IMR-90 (cell line): ENCODE data around the gene DRAXIN. TPM values are rescaled to one million over a fixed set of nuclear protein-coding genes. Genes with fewer than 3 reads are reported as not detected.
A peak's percentile ranks its signal among the peaks of the same experiment; 100 is the strongest.

Experiments used
- ATAC-seq: fragments of 200-7000 bp; cut with Tn5 transposase; 2 replicates; pipeline ENCODE4 v1.9.1; 2020; ENCODE audit warnings: low read depth, mild to moderate bottlenecking, moderate library complexity
- BruUV-seq: library from RNA; stranded (reverse); fragments of 400-500 nt; replicated peaks from 2 replicates; lab custom pipeline; 2021; lab: Mats Ljungman, UMichigan
- CTCF ChIA-PET: fragments of 300-600 bp; formaldehyde crosslinking; extraction: SDS; loops from one replicate; lab custom pipeline; 2021; ENCODE audit warnings: antibody characterized with exemption; lab: Yijun Ruan, JAX
- POLR2A ChIA-PET: fragments of 300-600 bp; sonication (Branson Sonifier 250); formaldehyde crosslinking; loops from one replicate; lab custom pipeline; 2022; ENCODE audit warnings: antibody characterized with exemption; ENCODE audit not compliant: unreplicated experiment; lab: Charles Lee
- DNase-seq: peaks from one replicate; pipeline ENCODE4 v3.0.0; 2013
- H2AFZ ChIP-seq: replicated peaks from 2 replicates; pipeline ENCODE3; 2013; ENCODE audit warnings: low read length, mild to moderate bottlenecking; ENCODE audit not compliant: poor library complexity
- H2AK5ac ChIP-seq: 2 replicates; pipeline ENCODE4 v1.6.1; 2013; ENCODE audit warnings: low read depth, low read length, inconsistent platforms
- H2AK9ac ChIP-seq: replicated peaks from 2 replicates; pipeline ENCODE3; 2013; ENCODE audit warnings: mild to moderate bottlenecking, low read depth, low read length, moderate library complexity; ENCODE audit not compliant: poor library complexity
- H2BK120ac ChIP-seq: 2 replicates; pipeline ENCODE4 v1.6.1; 2013; ENCODE audit warnings: low read depth, low read length, inconsistent platforms
- H2BK15ac ChIP-seq: 3 replicates; pipeline ENCODE4 v1.6.1; 2013; ENCODE audit warnings: low read depth, low read length, inconsistent platforms
- H2BK20ac ChIP-seq: 2 replicates; pipeline ENCODE4 v1.6.1; 2013; ENCODE audit warnings: low read depth, mild to moderate bottlenecking, inconsistent platforms, low read length, moderate library complexity
- H2BK5ac ChIP-seq: 2 replicates; pipeline ENCODE4 v1.6.1; 2013; ENCODE audit warnings: mild to moderate bottlenecking, low read depth, low read length, inconsistent platforms; ENCODE audit not compliant: poor library complexity, severe bottlenecking
- H3K14ac ChIP-seq: replicated peaks from 2 replicates; pipeline ENCODE4 v1.6.1; 2013; ENCODE audit warnings: low read depth, low read length, inconsistent platforms
- H3K18ac ChIP-seq: 2 replicates; pipeline ENCODE4 v1.6.1; 2013; ENCODE audit warnings: low read depth, low read length, control low read depth
- H3K23ac ChIP-seq: 2 replicates; pipeline ENCODE4 v1.6.1; 2013; ENCODE audit warnings: low read depth, low read length, inconsistent platforms
- H3K27ac ChIP-seq: 2 replicates; pipeline ENCODE4 v1.5.1; 2013; ENCODE audit warnings: mild to moderate bottlenecking, control low read depth, low read length; ENCODE audit not compliant: insufficient read depth
- H3K27me3 ChIP-seq: 2 replicates; pipeline ENCODE4 v1.6.1; 2013; ENCODE audit warnings: low read length; ENCODE audit not compliant: control insufficient read depth, insufficient read depth
- H3K36me3 ChIP-seq: 2 replicates; pipeline ENCODE4 v1.6.1; 2013; ENCODE audit warnings: low read length, mixed read lengths; ENCODE audit not compliant: control insufficient read depth, insufficient read depth
- H3K4ac ChIP-seq: 2 replicates; pipeline ENCODE4 v1.6.1; 2013; ENCODE audit warnings: low read depth, low read length, inconsistent platforms
- H3K4me1 ChIP-seq: 2 replicates; pipeline ENCODE4 v1.6.1; 2013; ENCODE audit warnings: low read length, mixed read lengths; ENCODE audit not compliant: control insufficient read depth, insufficient read depth
- H3K4me2 ChIP-seq: 2 replicates; pipeline ENCODE4 v1.6.1; 2013; ENCODE audit warnings: low read depth, mild to moderate bottlenecking, control low read depth, low read length, moderate library complexity
- H3K4me3 ChIP-seq: 2 replicates; pipeline ENCODE4 v1.5.1; 2013; ENCODE audit warnings: low read depth, mild to moderate bottlenecking, control low read depth, low read length, moderate library complexity; ENCODE audit not compliant: insufficient read depth
- H3K56ac ChIP-seq: 2 replicates; pipeline ENCODE4 v1.6.1; 2013; ENCODE audit warnings: low read length, inconsistent platforms; ENCODE audit not compliant: insufficient read depth; ENCODE audit errors: extremely low read depth
- H3K79me1 ChIP-seq, 2 experiments: 2 replicates each; pipeline ENCODE4 v1.6.1; 2013; ENCODE audit warnings: low read length in 2 of 2, inconsistent platforms in 1 of 2, low read depth in 1 of 2
- H3K9ac ChIP-seq: 2 replicates; pipeline ENCODE4 v1.6.1; 2013; ENCODE audit warnings: low read depth, low read length, control low read depth
- H3K9me1 ChIP-seq: 2 replicates; pipeline ENCODE4 v1.6.1; 2013; ENCODE audit warnings: low read length, inconsistent platforms; ENCODE audit not compliant: insufficient read depth
- H3K9me3 ChIP-seq: 2 replicates; pipeline ENCODE4 v1.6.1; 2013; ENCODE audit warnings: low read length; ENCODE audit not compliant: control insufficient read depth, insufficient read depth
- H4K20me1 ChIP-seq: 2 replicates; pipeline ENCODE4 v1.6.1; 2013; ENCODE audit warnings: low read length, inconsistent platforms; ENCODE audit not compliant: insufficient read depth
- H4K5ac ChIP-seq: 2 replicates; pipeline ENCODE4 v1.6.1; 2013; ENCODE audit warnings: mild to moderate bottlenecking, low read depth, low read length, control low read depth
- H4K8ac ChIP-seq, 2 experiments: 2 replicates each; pipeline ENCODE4 v1.6.1; 2013; ENCODE audit warnings: low read depth in 2 of 2, low read length in 2 of 2, control low read depth in 1 of 2, inconsistent platforms in 1 of 2
- H4K91ac ChIP-seq: 2 replicates; pipeline ENCODE4 v1.6.1; 2013; ENCODE audit warnings: low read depth, low read length, inconsistent platforms; ENCODE audit not compliant: insufficient read depth
- MAZ ChIP-seq: IDR thresholded peaks from 2 replicates; pipeline ENCODE4 v1.6.1; 2012; ENCODE audit warnings: low read depth, mild to moderate bottlenecking, low read length, improper control_type of control experiment, moderate library complexity, borderline replicate concordance
- WGBS, 2 experiments: methylation state at CpG; one replicate each; pipeline versions ENCODE4 v1.1.5 to v1.1.7; 2013; ENCODE audit warnings: missing lambda C conversion rate in 2 of 2; ENCODE audit not compliant: insufficient read length in 1 of 2; ENCODE audit errors: extremely low coverage in 2 of 2; 5-methylcytosine and 5-hydroxymethylcytosine counted together
- dilution Hi-C: fragments of 300-500 bp; cut with HindIII; formaldehyde crosslinking; loops from one replicate; pipeline ENCODE4 v1.14.3; 2018; ENCODE audit warnings: low sequenced_read_pairs; ENCODE audit not compliant: unreplicated experiment
- in situ Hi-C: fragments of 300-500 bp; cut with MboI; formaldehyde crosslinking; loops from 3 replicates; pipeline ENCODE4 v1.14.3; 2019; ENCODE audit warnings: low sequenced_read_pairs, inconsistent platforms, mixed read lengths
- intact Hi-C: fragments of 100-400 bp; cut with micrococcal nuclease; formaldehyde crosslinking; loops from 2 replicates; pipeline ENCODE4 v1.10.0; 2022
- polyA plus RNA-seq, 3 experiments: library from polyadenylated mRNA; depleted of rRNA; stranded (reverse); fragments of >200 nt; gene quantifications; 2 replicates each; pipeline ENCODE4 v1.2.3, GENCODE V29; 2012; ENCODE audit warnings: low replicate concordance in 1 of 3
- total RNA-seq: library from RNA; depleted of rRNA; stranded (reverse); fragments of >200 nt; gene quantifications from 2 replicates; pipeline ENCODE4 v1.2.3, GENCODE V29; 2012
- TF ChIP-seq, protein P1 (sequence below): fragments of 150-350 bp; IDR thresholded peaks from 2 replicates; pipeline ENCODE4 v1.6.1; 2016; ENCODE audit warnings: low read depth, mild to moderate bottlenecking, low read length, moderate library complexity, borderline replicate concordance

The DRAXIN gene
- total and polyA plus RNA-seq, 2 of the 4 experiments (the other 2 are of a cell fraction), result under 0.01 to 0.02 TPM

DNA sequence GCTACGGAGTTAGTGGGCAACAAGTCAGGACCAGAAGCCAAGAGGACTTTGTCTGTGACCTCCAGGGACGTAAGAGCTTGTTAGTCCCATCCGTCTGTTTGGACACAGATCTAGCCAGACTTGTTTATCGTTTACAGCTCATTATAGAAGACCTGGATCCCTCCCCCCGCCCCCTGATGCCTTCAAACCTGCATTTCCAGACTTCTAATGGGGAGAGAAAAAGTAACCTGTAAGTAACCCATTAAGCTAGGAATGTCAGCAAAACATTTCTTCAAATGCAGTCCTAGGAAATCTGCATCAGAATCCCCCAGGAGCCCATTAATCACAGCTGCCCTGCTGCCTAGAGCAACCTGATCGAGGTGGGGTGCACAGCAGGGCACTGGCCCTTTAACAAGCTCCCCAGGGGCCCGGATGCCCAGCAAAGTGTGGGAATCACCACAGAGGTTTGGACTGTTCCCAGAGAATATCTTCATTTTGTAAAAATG lies 9.2 kb upstream of the DRAXIN start:
- no TSS peak for BruUV-seq
- POLR2A ChIA-PET, result no interaction called here

More for the DNA sequence above, 9.2 kb upstream of the DRAXIN start:
- no CpG with 5 or more reads among the region's 7 CpGs for WGBS, 2 experiments
- no peak overlapping the region for H2BK120ac ChIP-seq
- no peak overlapping the region for H2BK5ac ChIP-seq
- H2BK20ac ChIP-seq, result no peak overlapping the region
- no peaks in the 10 kb centered on the region for H4K20me1 ChIP-seq
- no peak for TF ChIP-seq MAZ
- TF ChIP-seq, protein P1, sequence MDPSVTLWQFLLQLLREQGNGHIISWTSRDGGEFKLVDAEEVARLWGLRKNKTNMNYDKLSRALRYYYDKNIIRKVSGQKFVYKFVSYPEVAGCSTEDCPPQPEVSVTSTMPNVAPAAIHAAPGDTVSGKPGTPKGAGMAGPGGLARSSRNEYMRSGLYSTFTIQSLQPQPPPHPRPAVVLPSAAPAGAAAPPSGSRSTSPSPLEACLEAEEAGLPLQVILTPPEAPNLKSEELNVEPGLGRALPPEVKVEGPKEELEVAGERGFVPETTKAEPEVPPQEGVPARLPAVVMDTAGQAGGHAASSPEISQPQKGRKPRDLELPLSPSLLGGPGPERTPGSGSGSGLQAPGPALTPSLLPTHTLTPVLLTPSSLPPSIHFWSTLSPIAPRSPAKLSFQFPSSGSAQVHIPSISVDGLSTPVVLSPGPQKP, result no peak
- H4K5ac ChIP-seq, result no peak overlapping the region
- H4K8ac ChIP-seq, result no peak overlapping the region; a peak in 1 of 4 replicates
- dilution Hi-C loops (no loop called here), in situ Hi-C loops (no loop called here), intact Hi-C loops (loop anchor here (5.0 kb wide), 1 partner anchor 120 kb away; no protein-coding TSS in a partner anchor)
- no peak overlapping the region for H3K23ac ChIP-seq
- DNase-seq (no peak), ATAC-seq (no peak)
- H3K4me3 ChIP-seq, result no peak overlapping the region
- peak overlapping the region; percentile 28 for H2AFZ ChIP-seq
- H3K56ac ChIP-seq, result no peak overlapping the region
- no peak overlapping the region for H3K4ac ChIP-seq
- H3K27me3 ChIP-seq, result peaks cover 5% of the 10 kb centered on the region
- peaks cover 2% of the 10 kb centered on the region for H3K36me3 ChIP-seq
- no peak overlapping the region for H3K18ac ChIP-seq
- H3K27ac ChIP-seq, result no peak overlapping the region
- peak overlapping the region; percentile 18 for H2AK9ac ChIP-seq
- peaks cover 6 to 17% of the 10 kb centered on the region in 2 experiments; a peak in 3 of 4 replicates for H3K79me1 ChIP-seq
- no peak overlapping the region for H4K91ac ChIP-seq
- no peak overlapping the region for H3K14ac ChIP-seq
- H2AK5ac ChIP-seq, result no peak overlapping the region
- no peak overlapping the region for H3K4me2 ChIP-seq
- 0 out of 2 replicates have a peak, but pooled peaks cover 2% of the 10 kb centered on the region for H3K9me1 ChIP-seq
- peaks cover 3% of the 10 kb centered on the region for H3K4me1 ChIP-seq
- H3K9me3 ChIP-seq, result no peaks in the 10 kb centered on the region
- CTCF ChIA-PET, result interaction anchor here (1.5 kb wide), 1 partner anchor 19 kb away, joined by 4 read pairs; the partner anchor contains the start of gene FBXO6
- H2BK15ac ChIP-seq, result no peak overlapping the region
- H3K9ac ChIP-seq, result no peak overlapping the region
